Measurements from ENCODE around the gene CFAP300. TPM values are rescaled to one million over a fixed set of nuclear protein-coding genes. Genes with fewer than 3 reads are reported as not detected.

CFAP300 gene
- polyA plus RNA-seq (2011; rRNA removed) (4.5 and 5.4 TPM in 2 replicates), polyA minus RNA-seq (2011; rRNA and poly(A)+ RNA removed) (1.2 and 1.3 TPM in 2 replicates)

- Histone ChIP-seq H3K27me3 (ENCODE audit: control insufficient read depth, insufficient read depth, low read length) (no peaks in the 10 kb centered on the region), H3K36me3 (ENCODE audit: control insufficient read depth, insufficient read depth, low read length) (no peaks in the 10 kb centered on the region), H3K4me3 (ENCODE audit: low read depth, low read length) (peak within 1 kb of the TSS; percentile 55)
- TF ChIP-seq CTCF (IDR thresholded peaks at IDR 0.05; ENCODE audit: insufficient read depth, low read depth, low read length): no peak
- DNase-seq (ENCODE audit: low read depth): peak; percentile 9
- POLR2A ChIA-PET: no interaction called here
- CTCF ChIA-PET: interaction anchor here (0.6 kb wide), 1 partner anchor 93 kb away, joined by 3 read pairs; no protein-coding TSS in a partner anchor
Observed at GRCh38 chr11:102047305-102047924, at the start of gene CFAP300. TSS of gene CFAP300 (plus strand) at chr11:102047437. CDS start at chr11:102047471, 34 bp downstream.

- H3K4me3 ChIP-seq (ENCODE audit: low read depth, low read length): no peak overlapping the region
- no peaks in the 10 kb centered on the region for H3K36me3 ChIP-seq (ENCODE audit: control insufficient read depth, insufficient read depth, low read length)
- ChIA-PET CTCF (interaction anchor here (0.6 kb wide), 1 partner anchor 15 kb away, joined by 3 read pairs; no protein-coding TSS in a partner anchor), POLR2A (no interaction called here)
- TF ChIP-seq CTCF (IDR thresholded peaks at IDR 0.05; ENCODE audit: insufficient read depth, low read depth, low read length): no peak
- no peak for DNase-seq (ENCODE audit: low read depth)
- no peaks in the 10 kb centered on the region for H3K27me3 ChIP-seq (ENCODE audit: control insufficient read depth, insufficient read depth, low read length)
Observed at GRCh38 chr11:102001657-102002338, 45.4 kb upstream of the CFAP300 start.

- no peak for DNase-seq (ENCODE audit: low read depth)
- CTCF ChIA-PET: interaction anchor here (8.6 kb wide), 1 partner anchor 141 kb away, joined by 173 read pairs; no protein-coding TSS in a partner anchor
- POLR2A ChIA-PET: no interaction called here
Observed at GRCh38 chr11:102004220-102004619, 43.0 kb upstream of the CFAP300 start.

GRCh38 chr11:102005306-102005705 lies 41.9 kb upstream of the CFAP300 start:
- no peak for DNase-seq (ENCODE audit: low read depth)
- no peak for TF ChIP-seq CTCF (IDR thresholded peaks at IDR 0.05; ENCODE audit: insufficient read depth, low read depth, low read length)
- POLR2A ChIA-PET: interaction anchor here (0.7 kb wide), 1 partner anchor 248 kb away, joined by 3 read pairs; no protein-coding TSS in a partner anchor
- Histone ChIP-seq H3K27me3 (ENCODE audit: control insufficient read depth, insufficient read depth, low read length) (no peaks in the 10 kb centered on the region), H3K4me3 (ENCODE audit: low read depth, low read length) (no peak overlapping the region), H3K36me3 (ENCODE audit: control insufficient read depth, insufficient read depth, low read length) (no peaks in the 10 kb centered on the region)
- CTCF ChIA-PET: interaction anchor here (8.6 kb wide), 1 partner anchor 142 kb away, joined by 173 read pairs; no protein-coding TSS in a partner anchor

More at GRCh38 chr11:102004220-102004619, 43.0 kb upstream of the CFAP300 start:
- no peaks in the 10 kb centered on the region for H3K27me3 ChIP-seq (ENCODE audit: control insufficient read depth, insufficient read depth, low read length)
- no peaks in the 10 kb centered on the region for H3K36me3 ChIP-seq (ENCODE audit: control insufficient read depth, insufficient read depth, low read length)
- no peak for TF ChIP-seq CTCF (IDR thresholded peaks at IDR 0.05; ENCODE audit: insufficient read depth, low read depth, low read length)
- H3K4me3 ChIP-seq (ENCODE audit: low read depth, low read length): no peak overlapping the region
